HG02678 (cell line): Measurements from ENCODE around the gene OR1L8.
"Not testable (repeated sequence)": the region's sequence is repeated elsewhere in the genome, so short reads cannot be mapped to it uniquely, and the experiment has no call there.

Experiments
- ATAC-seq: cut with Tn5 transposase; IDR thresholded peaks from one replicate; pipeline ENCODE4 v1.9.1; 2021; ENCODE audit warnings: mild to moderate bottlenecking, moderate library complexity; ENCODE audit not compliant: unreplicated experiment

Gene OR1L8

GRCh38 chr9:122583284-122583683 is at the start of gene OR1L8:
Gene OR1L8 (minus strand): TSS chr9:122583384. CDS start chr9:122568477, 14,907 bp downstream.
- ATAC-seq, result not testable (repeated sequence)

- ATAC-seq, result no peak
Observed at GRCh38 chr9:122619996-122620395, 36.8 kb upstream of the OR1L8 start.

- no peak for ATAC-seq
Observed at GRCh38 chr9:122614362-122614761, 31.2 kb upstream of the OR1L8 start, which contains the start of gene OR1Q1. Gene OR1Q1 (plus strand): TSS chr9:122614738. CDS start chr9:122614738, 0 bp downstream.

GRCh38 chr9:122609804-122610203 is 26.6 kb upstream of the OR1L8 start:
- ATAC-seq, result no peak

- ATAC-seq, result no peak
Observed at GRCh38 chr9:122606587-122606986, 23.4 kb upstream of the OR1L8 start.

GRCh38 chr9:122605691-122606090 is 22.5 kb upstream of the OR1L8 start:
- no peak for ATAC-seq

GRCh38 chr9:122580360-122580759 is 2.8 kb downstream of the OR1L8 start:
- ATAC-seq, result no peak

- no peak for ATAC-seq
Observed at GRCh38 chr9:122579874-122580273, 3.3 kb downstream of the OR1L8 start.

GRCh38 chr9:122572456-122572855 is 10.7 kb downstream of the OR1L8 start:
- no peak for ATAC-seq

- ATAC-seq, result no peak
Observed at GRCh38 chr9:122567901-122568300, 15.3 kb downstream of the OR1L8 start.

- ATAC-seq, result no peak
Observed at GRCh38 chr9:122562134-122562760, 20.9 kb downstream of the OR1L8 start.

GRCh38 chr9:122561446-122561845 is 21.7 kb downstream of the OR1L8 start:
- no peak for ATAC-seq

- ATAC-seq, result no peak
Observed at GRCh38 chr9:122552812-122553211, 30.4 kb downstream of the OR1L8 start, which contains the start of gene OR1N2. Gene OR1N2 (plus strand): TSS chr9:122553112. CDS start chr9:122553212, 100 bp downstream.

GRCh38 chr9:122551371-122551770 is 31.8 kb downstream of the OR1L8 start:
- no peak for ATAC-seq

GRCh38 chr9:122546196-122546595 is 37.0 kb downstream of the OR1L8 start:
- no peak for ATAC-seq

- no peak for ATAC-seq
Observed at GRCh38 chr9:122538757-122539156, 44.4 kb downstream of the OR1L8 start.

- not testable (repeated sequence) for ATAC-seq
Observed at GRCh38 chr9:122537066-122537465, 46.1 kb downstream of the OR1L8 start.

- no peak for ATAC-seq
Observed at GRCh38 chr9:122536134-122536533, 47.0 kb downstream of the OR1L8 start.

- ATAC-seq, result not testable (repeated sequence)
Observed at GRCh38 chr9:122531157-122531556, 52.0 kb downstream of the OR1L8 start.

GRCh38 chr9:122527193-122527592 is 56.0 kb downstream of the OR1L8 start, which contains the start of gene OR1N1:
Gene OR1N1 (minus strand): TSS chr9:122527293. CDS start chr9:122527293, 0 bp downstream.
- ATAC-seq, result no peak

GRCh38 chr9:122526602-122527001 is 56.6 kb downstream of the OR1L8 start:
- no peak for ATAC-seq

GRCh38 chr9:122519376-122519775 is 63.8 kb downstream of the OR1L8 start:
- no peak for ATAC-seq

- ATAC-seq, result no peak
Observed at GRCh38 chr9:122518841-122519240, 64.3 kb downstream of the OR1L8 start, which contains the start of gene OR1J4. Gene OR1J4 (plus strand): TSS chr9:122519141. CDS start chr9:122519141, 0 bp downstream.
